HEK293 (cell line): ENCODE data around the gene ATXN1L.
A peak's percentile ranks its signal among the peaks of the same experiment; 100 is the strongest.
"Not testable (repeated sequence)": the region's sequence is repeated elsewhere in the genome, so short reads cannot be mapped to it uniquely, and the experiment has no call there.

Experiments used
- CTCF ChIA-PET: fragments of 350-600 bp; formaldehyde crosslinking; extraction: SDS; loops from one replicate; lab custom pipeline; 2021; ENCODE audit warnings: antibody characterized with exemption; lab: Yijun Ruan, JAX
- POLR2A ChIA-PET: fragments of 300-600 bp; formaldehyde crosslinking; extraction: SDS; loops from one replicate; lab custom pipeline; 2020; ENCODE audit warnings: antibody characterized with exemption, inconsistent platforms; lab: Yijun Ruan, JAX
- H3K27ac ChIP-seq: fragments of 200-500 bp; sonication (Bioruptor generic); 2 replicates; pipeline ENCODE4 v1.5.1; 2014; ENCODE audit warnings: low read depth, low read length, control low read depth, inconsistent platforms; ENCODE audit errors: extremely low read depth
- H3K36me3 ChIP-seq, 2 experiments: fragments of 200-500 bp in 1 of 2; sonication (Bioruptor generic) in 1 of 2; 1 replicate in 1 of 2; 2 replicates in 1 of 2; pipeline ENCODE4 v1.5.1; 2014 to 2017; ENCODE audit warnings: inconsistent platforms in 2 of 2, low read length in 2 of 2; ENCODE audit not compliant: control insufficient read depth in 2 of 2, insufficient read depth in 1 of 2
- H3K4me1 ChIP-seq: fragments of 200-500 bp; sonication (Bioruptor generic); 2 replicates; pipeline ENCODE4 v1.5.1; 2014; ENCODE audit warnings: mild to moderate bottlenecking, low read length, inconsistent platforms; ENCODE audit not compliant: control insufficient read depth, insufficient read depth
- H3K4me3 ChIP-seq: 2 replicates; pipeline ENCODE4 v1.5.1; 2011; ENCODE audit warnings: low read depth, mild to moderate bottlenecking, control low read depth, low read length, moderate library complexity
- H3K9me3 ChIP-seq: fragments of 200-500 bp; sonication (Bioruptor generic); 2 replicates; pipeline ENCODE4 v1.5.1; 2014; ENCODE audit warnings: low read depth, low read length, inconsistent platforms; ENCODE audit not compliant: control insufficient read depth, insufficient read depth
- KLF10 ChIP-seq: fragments of 450-650 bp; IDR thresholded peaks from 2 replicates; pipeline ENCODE4 v1.5.1; 2018; ENCODE audit warnings: missing biosample characterization, mild to moderate bottlenecking, missing genetic modification characterization
- KLF9 ChIP-seq: fragments of 450-650 bp; formaldehyde crosslinking; IDR thresholded peaks from 2 replicates; pipeline ENCODE4 v1.5.1; 2016; ENCODE audit warnings: missing biosample characterization, missing genetic modification characterization, low read depth
- PRDM10 ChIP-seq: fragments of 450-650 bp; formaldehyde crosslinking; IDR thresholded peaks from 2 replicates; pipeline ENCODE4 v1.5.1; 2016; ENCODE audit warnings: missing biosample characterization, missing genetic modification characterization
- ZFP69B ChIP-seq: fragments of 450-650 bp; formaldehyde crosslinking; IDR thresholded peaks from 2 replicates; pipeline ENCODE4 v1.5.1; 2016; ENCODE audit warnings: missing biosample characterization, missing genetic modification characterization
- ZNF121 ChIP-seq: fragments of 450-650 bp; formaldehyde crosslinking; IDR thresholded peaks from 2 replicates; pipeline ENCODE4 v1.5.1; 2016; ENCODE audit warnings: missing biosample characterization, missing genetic modification characterization
- ZNF157 ChIP-seq: fragments of 450-650 bp; formaldehyde crosslinking; IDR thresholded peaks from 2 replicates; pipeline ENCODE4 v1.5.1; 2016; ENCODE audit warnings: missing biosample characterization, missing genetic modification characterization
- ZNF211 ChIP-seq: fragments of 450-650 bp; formaldehyde crosslinking; IDR thresholded peaks from 2 replicates; pipeline ENCODE4 v1.5.1; 2016; ENCODE audit warnings: low read depth, missing biosample characterization, missing genetic modification characterization
- ZNF24 ChIP-seq: fragments of 450-650 bp; formaldehyde crosslinking; IDR thresholded peaks from 2 replicates; pipeline ENCODE4 v1.5.1; 2016; ENCODE audit warnings: missing biosample characterization, missing genetic modification characterization
- ZNF449 ChIP-seq: fragments of 450-650 bp; formaldehyde crosslinking; IDR thresholded peaks from 2 replicates; pipeline ENCODE4 v1.5.1; 2017; ENCODE audit warnings: missing biosample characterization, mild to moderate bottlenecking, missing genetic modification characterization, moderate library complexity

Gene ATXN1L

GRCh38 chr16:71808593-71809459 is 37.0 kb upstream of the ATXN1L start, which contains the start of gene AP1G1 (continued):
- TF ChIP-seq ZNF157 (tag by site-specific recombination) (no peak), ZNF449 (tag by site-specific recombination) (peak; percentile 59; the same call in 1 of the 2 replicates), KLF10 (tag by site-specific recombination) (0 out of 2 replicates have a peak, but pooled peaks have one; percentile 24), ZFP69B (tag by site-specific recombination) (peak; percentile 79), KLF9 (0 out of 2 replicates have a peak, but pooled peaks have one; percentile 53)

GRCh38 chr16:71810155-71810530 is 35.6 kb upstream of the ATXN1L start:
- H3K4me3 ChIP-seq, H3K4me1 ChIP-seq, H3K9me3 ChIP-seq, H3K27ac ChIP-seq, POLR2A ChIA-PET: not testable (repeated sequence)
- peaks cover 4 to 10% of the 10 kb centered on the region in 2 experiments for H3K36me3 ChIP-seq
- CTCF ChIA-PET = interaction anchor here (0.7 kb wide), 1 partner anchor 121 kb away, joined by 6 read pairs; no protein-coding TSS in a partner anchor

- H3K9me3 ChIP-seq = no peaks in the 10 kb centered on the region
- H3K4me3 ChIP-seq = no peak overlapping the region
- CTCF ChIA-PET = no interaction called here
- TF ChIP-seq ZNF211 (tag by site-specific recombination) (no peak), PRDM10 (tag by site-specific recombination) (peak; percentile 68)
- peaks cover 8% of the 10 kb centered on the region for H3K4me1 ChIP-seq
- POLR2A ChIA-PET = no interaction called here
- H3K36me3 ChIP-seq = peaks cover 2 to 7% of the 10 kb centered on the region in 2 experiments
- no peak overlapping the region for H3K27ac ChIP-seq
These were observed 34.4 kb upstream of the ATXN1L start for GRCh38 chr16:71811261-71811803.

GRCh38 chr16:71817155-71817500 is 28.6 kb upstream of the ATXN1L start:
- POLR2A ChIA-PET = interaction anchor here (1.1 kb wide), 1 partner anchor 8 kb away, joined by 3 read pairs; the partner anchor contains the start of gene AP1G1
- H3K36me3 ChIP-seq, H3K27ac ChIP-seq, H3K4me3 ChIP-seq, H3K9me3 ChIP-seq, CTCF ChIA-PET, H3K4me1 ChIP-seq: not testable (repeated sequence)
- TF ChIP-seq ZNF121 (tag by site-specific recombination) = peak; percentile 30; the same call in 1 of the 2 replicates

- ChIA-PET POLR2A (no interaction called here), CTCF (no interaction called here)
- Histone ChIP-seq H3K4me3 (no peak overlapping the region), H3K4me1 (no peaks in the 10 kb centered on the region), H3K36me3 (no peaks in the 10 kb centered on the region), H3K9me3 (no peaks in the 10 kb centered on the region), H3K27ac (no peak overlapping the region)
- TF ChIP-seq ZNF24 (tag by site-specific recombination) = no peak
These were observed 19.2 kb upstream of the ATXN1L start for GRCh38 chr16:71826533-71827017.
